BLaER1 treated with 17β-estradiol and CSF1 and Interleukin-3, amounts not matched to agents 10 nM and 100 nM (cell line): ENCODE measurements around the gene ARHGAP44.

Experiments
- H3K27ac ChIP-seq, 11 experiments: shearing (Covaris generic); formaldehyde crosslinking; 2 replicates each; pipeline ENCODE4 v1.8.1; 2022
- H3K27me3 ChIP-seq, 11 experiments: shearing (Covaris generic); formaldehyde crosslinking; 2 replicates each; pipeline ENCODE4 v1.8.1; 2022
- H3K36me3 ChIP-seq, 11 experiments: shearing (Covaris generic); formaldehyde crosslinking; 2 replicates each; pipeline ENCODE4 v1.8.1; 2022
- H3K4me1 ChIP-seq, 10 experiments: shearing (Covaris generic); formaldehyde crosslinking; 2 replicates each; pipeline ENCODE4 v1.8.1; 2022
- H3K4me2 ChIP-seq, 11 experiments: shearing (Covaris generic); formaldehyde crosslinking; 2 replicates each; pipeline ENCODE4 v1.8.1; 2022
- H3K4me3 ChIP-seq, 10 experiments: shearing (Covaris generic); formaldehyde crosslinking; 2 replicates each; pipeline ENCODE4 v1.8.1; 2022
- H3K9ac ChIP-seq, 11 experiments: shearing (Covaris generic); formaldehyde crosslinking; 2 replicates each; pipeline ENCODE4 v1.8.1; 2022
- H3K9me3 ChIP-seq, 11 experiments: shearing (Covaris generic); formaldehyde crosslinking; replicated peaks in 1 of 11; 2 replicates each; pipeline ENCODE4 v1.8.1; 2022
- H4K20me1 ChIP-seq, 11 experiments: shearing (Covaris generic); formaldehyde crosslinking; 2 replicates each; pipeline ENCODE4 v1.8.1; 2022
- Cebpa-rat ChIP-seq, 11 experiments: shearing (Covaris generic); IDR thresholded peaks; 2 replicates each; pipeline ENCODE4 v1.8.1; 2022

ARHGAP44 gene

DNA sequence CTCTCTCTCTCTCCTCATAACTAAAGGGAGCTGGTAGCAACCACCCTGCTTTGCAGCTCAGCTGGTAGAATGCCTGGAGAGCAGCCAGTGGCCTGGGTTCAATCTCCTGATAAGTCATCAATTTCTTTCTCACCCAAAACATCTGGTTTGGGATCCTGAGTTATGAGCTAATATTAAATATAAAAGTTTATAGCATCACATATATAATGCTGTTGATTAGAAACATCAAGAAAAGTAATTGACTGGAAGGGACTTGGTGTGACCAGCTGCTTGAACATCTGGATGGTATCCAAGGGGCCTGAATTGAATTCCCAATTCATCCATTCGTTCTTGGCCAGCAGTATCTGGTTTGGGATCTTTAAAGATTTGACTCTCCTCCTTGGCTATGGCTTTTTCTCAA lies 240.8 kb downstream of the ARHGAP44 start:
- peaks cover 0 to 17% (median 6%) of the 10 kb centered on the region in 10 experiments; a peak in 12 of 20 replicates for H3K4me1 ChIP-seq
- no peak overlapping the region for H3K27ac ChIP-seq
- no peak for TF ChIP-seq Cebpa-rat (IDR thresholded peaks at IDR 0.05)
- peaks cover 0 to 5% (median 1%) of the 10 kb centered on the region in 11 experiments; a peak in 6 of 22 replicates for H3K9me3 ChIP-seq
- no peak overlapping the region for H3K4me2 ChIP-seq
- no peaks in the 10 kb centered on the region for H3K36me3 ChIP-seq
- 0 out of 22 replicates have a peak overlapping the region, but pooled peaks of 1 of the 11 experiments have one; percentile 29 for H3K9ac ChIP-seq
- H3K4me3 ChIP-seq = no peak overlapping the region
- H4K20me1 ChIP-seq = no peaks in the 10 kb centered on the region
- H3K27me3 ChIP-seq = no peaks in the 10 kb centered on the region

DNA sequence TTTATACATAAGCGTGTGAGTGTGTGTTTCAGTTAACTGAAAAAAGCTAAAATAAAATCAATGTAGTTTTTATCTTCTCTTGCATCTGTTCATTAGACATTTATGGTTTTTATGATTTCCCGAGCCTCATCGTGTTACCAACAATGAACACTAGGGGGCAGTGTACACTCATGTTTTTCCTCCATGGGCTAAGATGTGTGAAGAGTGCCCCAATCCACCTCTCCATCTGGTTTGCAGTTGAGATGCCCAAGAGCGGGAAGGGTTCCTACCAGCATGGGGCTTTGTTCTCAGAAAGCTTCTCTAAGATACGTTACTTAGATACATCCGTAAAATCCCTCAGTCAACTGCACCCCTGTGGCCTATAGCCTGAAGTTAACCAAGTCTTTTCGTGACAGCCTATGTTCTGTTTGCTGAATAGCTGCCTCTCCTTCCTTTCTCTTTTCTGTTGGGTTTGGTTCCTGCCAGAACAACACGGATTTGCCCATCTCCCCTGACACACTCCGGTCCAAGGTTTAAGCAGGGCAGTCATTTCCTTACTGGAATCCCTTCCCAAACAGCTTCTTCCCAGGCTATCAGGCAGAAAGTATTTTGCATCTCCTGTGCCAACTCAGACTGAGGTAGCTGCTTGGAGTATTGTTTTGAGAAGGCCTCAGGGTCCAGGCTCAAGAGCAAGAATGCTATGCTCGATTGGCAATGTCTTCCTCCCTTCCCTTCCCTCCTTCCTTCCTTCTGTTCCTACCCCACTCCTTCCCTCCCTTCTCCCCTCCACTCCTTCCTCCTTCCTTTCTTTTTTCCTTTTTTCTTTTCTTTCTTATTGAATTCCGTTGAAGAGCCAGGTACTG lies 241.4 kb downstream of the ARHGAP44 start:
- Histone ChIP-seq H3K4me3 (no peak overlapping the region), H4K20me1 (no peaks in the 10 kb centered on the region), H3K9ac (no peak overlapping the region), H3K9me3 (peaks cover 0 to 12% (median 7%) of the 10 kb centered on the region in 11 experiments; a peak in 12 of 22 replicates), H3K27ac (no peak overlapping the region), H3K4me1 (peaks cover 0 to 11% (median 1%) of the 10 kb centered on the region in 10 experiments; a peak in 11 of 20 replicates), H3K4me2 (no peak overlapping the region), H3K27me3 (no peaks in the 10 kb centered on the region), H3K36me3 (no peaks in the 10 kb centered on the region)
- TF ChIP-seq Cebpa-rat (IDR thresholded peaks at IDR 0.05) = no peak

DNA sequence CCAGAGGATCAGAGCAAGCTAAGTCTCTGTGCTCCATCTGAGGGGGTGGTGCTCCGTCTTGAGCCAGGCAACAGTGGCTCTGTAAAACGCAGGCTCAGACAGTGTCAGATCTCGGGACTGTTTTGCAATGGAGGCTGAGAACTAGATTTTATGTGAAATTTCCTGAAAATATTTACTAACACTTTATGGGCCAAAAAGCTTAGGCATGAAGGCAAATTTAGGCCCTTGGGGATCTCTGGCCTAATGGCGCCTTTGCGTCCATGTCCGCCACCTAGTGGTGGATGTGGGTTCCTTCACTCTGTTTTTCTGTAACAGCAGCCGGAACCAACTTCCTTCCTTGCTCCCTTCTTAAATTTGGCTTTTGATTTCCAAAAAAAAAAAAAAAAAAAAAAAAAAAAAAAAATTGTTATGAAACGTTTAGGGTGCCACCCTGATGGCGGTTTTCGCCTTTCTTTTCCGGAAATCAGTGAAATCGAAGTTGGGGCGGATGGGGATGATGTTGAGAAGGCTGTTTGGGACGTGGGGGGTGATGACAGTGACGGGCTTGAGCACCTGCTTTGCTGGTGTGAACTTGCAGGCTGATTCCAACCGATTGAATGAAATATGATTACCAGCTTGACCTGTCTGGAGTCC lies 242.5 kb downstream of the ARHGAP44 start:
- no peaks in the 10 kb centered on the region for H4K20me1 ChIP-seq
- TF ChIP-seq Cebpa-rat (IDR thresholded peaks at IDR 0.05) = no peak
- H3K9ac ChIP-seq = no peak overlapping the region
- no peaks in the 10 kb centered on the region for H3K27me3 ChIP-seq
- H3K4me3 ChIP-seq = no peak overlapping the region
- H3K4me1 ChIP-seq = peaks cover 0 to 11% (median 0%) of the 10 kb centered on the region in 10 experiments; a peak in 7 of 20 replicates
- H3K27ac ChIP-seq = peak overlapping the region in 2 of 11 experiments; percentile 16 to 27; a peak in 2 of 22 replicates
- H3K4me2 ChIP-seq = peak overlapping the region in 3 of 11 experiments; percentile 13 to 36 (median 25); a peak in 2 of 22 replicates
- no peaks in the 10 kb centered on the region for H3K36me3 ChIP-seq
- peaks cover 1 to 22% (median 12%) of the 10 kb centered on the region in 11 experiments; a peak in 15 of 22 replicates for H3K9me3 ChIP-seq

DNA sequence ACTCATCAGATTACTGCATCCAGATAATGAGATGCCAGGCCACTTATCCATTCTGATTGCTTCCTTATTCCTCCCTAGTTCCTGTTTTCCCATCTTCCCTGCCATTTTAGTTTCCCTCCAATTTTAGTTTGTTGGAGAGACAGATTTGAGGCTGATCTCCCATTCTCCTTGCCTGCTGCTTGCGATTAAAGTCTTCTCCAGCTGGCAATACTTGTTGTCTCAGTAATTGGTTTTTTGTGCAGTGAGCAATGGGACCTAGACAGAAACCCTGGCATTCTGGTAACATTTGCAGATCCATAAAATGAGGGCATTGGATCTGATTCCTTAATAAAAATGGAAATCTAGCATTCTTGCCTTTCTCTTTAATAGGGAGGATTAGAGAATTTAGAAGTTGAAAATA lies 246.1 kb downstream of the ARHGAP44 start:
- H3K27ac ChIP-seq = no peak overlapping the region
- no peak for TF ChIP-seq Cebpa-rat (IDR thresholded peaks at IDR 0.05)
- H3K36me3 ChIP-seq = no peaks in the 10 kb centered on the region
- no peak overlapping the region for H3K9ac ChIP-seq
- H3K4me1 ChIP-seq = peaks cover 0 to 11% (median 0%) of the 10 kb centered on the region in 10 experiments; a peak in 7 of 20 replicates
- H3K27me3 ChIP-seq = no peaks in the 10 kb centered on the region
- no peak overlapping the region for H3K4me2 ChIP-seq
- H4K20me1 ChIP-seq = no peaks in the 10 kb centered on the region
- peaks cover 9 to 29% (median 21%) of the 10 kb centered on the region in 11 experiments; a peak in 18 of 22 replicates for H3K9me3 ChIP-seq
- no peak overlapping the region for H3K4me3 ChIP-seq

DNA sequence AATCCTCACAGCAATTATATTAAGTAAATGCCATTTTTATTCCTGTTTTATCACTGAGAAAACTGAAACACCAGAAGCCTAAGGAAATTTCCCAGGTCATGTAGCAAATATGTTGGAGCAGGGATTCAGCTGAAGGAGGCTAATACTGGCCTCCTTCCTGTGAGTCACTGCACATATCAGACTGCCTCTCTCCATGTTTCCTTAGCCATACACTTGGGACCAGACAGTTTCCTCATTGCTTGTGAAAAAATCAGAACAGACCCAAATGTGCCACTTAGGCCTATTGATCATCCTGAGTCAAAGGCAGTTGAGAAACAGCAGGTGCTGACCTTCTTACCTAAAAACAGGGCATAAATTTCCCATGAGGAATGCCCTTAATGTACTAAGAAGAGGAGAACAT lies 247.5 kb downstream of the ARHGAP44 start:
- no peak overlapping the region for H3K27ac ChIP-seq
- peaks cover 0 to 11% (median 0%) of the 10 kb centered on the region in 10 experiments; a peak in 7 of 20 replicates for H3K4me1 ChIP-seq
- no peaks in the 10 kb centered on the region for H3K36me3 ChIP-seq
- no peaks in the 10 kb centered on the region for H4K20me1 ChIP-seq
- H3K27me3 ChIP-seq = no peaks in the 10 kb centered on the region
- no peak for TF ChIP-seq Cebpa-rat (IDR thresholded peaks at IDR 0.05)
- H3K9me3 ChIP-seq = peaks cover 9 to 29% (median 21%) of the 10 kb centered on the region in 11 experiments; a peak in 18 of 22 replicates
- H3K4me3 ChIP-seq = no peak overlapping the region
- H3K4me2 ChIP-seq = 0 out of 22 replicates have a peak overlapping the region, but pooled peaks of 2 of the 11 experiments have one; percentile 20
- no peak overlapping the region for H3K9ac ChIP-seq

DNA sequence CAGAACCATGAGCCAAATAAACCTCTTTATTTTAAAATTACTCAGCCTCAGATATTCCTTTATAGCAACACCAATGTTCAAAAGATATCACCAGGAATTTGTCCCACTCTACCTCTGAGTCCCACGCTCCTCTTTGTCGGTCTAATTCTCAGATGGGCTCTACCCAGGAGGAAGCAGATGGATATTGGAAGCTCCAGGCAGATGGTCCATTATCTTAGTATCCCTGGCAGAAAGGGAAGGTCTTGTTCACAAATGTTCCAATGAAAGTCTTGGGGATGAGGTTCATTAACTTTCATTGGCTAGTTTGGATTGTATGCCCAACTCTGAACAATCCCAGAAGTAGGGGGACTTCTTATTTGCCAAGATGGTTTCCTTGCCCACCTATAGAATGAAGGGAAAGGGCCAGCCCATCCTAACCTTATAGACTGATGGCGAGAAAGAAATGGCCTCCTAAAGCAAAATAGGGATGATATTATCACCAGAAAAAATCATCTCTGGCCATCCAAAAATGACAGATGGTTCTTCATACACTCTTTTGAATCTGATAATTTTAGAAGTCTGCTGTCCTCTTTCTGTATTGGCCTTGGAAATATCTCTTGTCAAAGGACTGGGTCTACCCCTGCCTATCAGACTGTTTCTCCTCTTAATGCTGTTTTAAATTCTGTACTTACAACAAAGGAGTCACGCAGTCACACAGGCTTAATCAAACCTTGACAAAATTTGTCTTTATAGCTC lies 249.8 kb downstream of the ARHGAP44 start:
- Histone ChIP-seq H3K27ac (no peak overlapping the region), H3K4me1 (peaks cover 0 to 5% (median 0%) of the 10 kb centered on the region in 10 experiments; a peak in 5 of 20 replicates), H3K4me3 (no peak overlapping the region), H3K4me2 (no peak overlapping the region), H4K20me1 (no peaks in the 10 kb centered on the region), H3K36me3 (no peaks in the 10 kb centered on the region), H3K9me3 (peaks cover 9 to 29% (median 21%) of the 10 kb centered on the region in 11 experiments; a peak in 18 of 22 replicates), H3K27me3 (no peaks in the 10 kb centered on the region), H3K9ac (no peak overlapping the region)
- TF ChIP-seq Cebpa-rat (IDR thresholded peaks at IDR 0.05) = no peak
